Measurements from ENCODE around the gene CDO1.

Gene CDO1

GRCh38 chr5:115842952-115843351 lies 26.5 kb upstream of the CDO1 start:
- H3K4me1 ChIP-seq (ENCODE audit: control insufficient read depth, insufficient read depth, low read depth, low read length) = peaks cover 8% of the 10 kb centered on the region
- H3K36me3 ChIP-seq (ENCODE audit: control insufficient read depth in 1 of 2, insufficient read depth in 2 of 2, low read depth in 1 of 2, low read length in 2 of 2) = peaks cover 0 to 1% of the 10 kb centered on the region in 2 experiments
- peak overlapping the region in 1 of 2 experiments; percentile 86 for H3K4me3 ChIP-seq (ENCODE audit: insufficient read depth in 1 of 2, low read depth in 1 of 2, low read length in 2 of 2)
- H3K9me3 ChIP-seq (ENCODE audit: control insufficient read depth, low read length) = no peaks in the 10 kb centered on the region
- no peak overlapping the region for H2BK12ac ChIP-seq (ENCODE audit: low read length in 2 of 2)
- no peaks in the 10 kb centered on the region for H3K27me3 ChIP-seq (ENCODE audit: control insufficient read depth in 1 of 2, insufficient read depth in 1 of 2, low read length in 2 of 2)
- H2BK15ac ChIP-seq (ENCODE audit: low read depth, poor library complexity, severe bottlenecking) = no peak overlapping the region
- H3K9ac ChIP-seq (ENCODE audit: low read length) = peak overlapping the region; percentile 93
- no peak overlapping the region for H4K91ac ChIP-seq (ENCODE audit: low read length)
- no peak for DNase-seq
- H3K14ac ChIP-seq (ENCODE audit: low read length in 2 of 2) = no peak overlapping the region
- H2AFZ ChIP-seq (ENCODE audit: low read depth, low read length) = no peak overlapping the region
- no peaks in the 10 kb centered on the region for H3K79me1 ChIP-seq (replicated peaks; ENCODE audit: low read length, poor library complexity, severe bottlenecking)
- no peak overlapping the region for H3K27ac ChIP-seq (ENCODE audit: low read length, poor library complexity, severe bottlenecking)
- H2BK120ac ChIP-seq (ENCODE audit: low read depth, low read length) = no peak overlapping the region
- no peak overlapping the region for H2BK5ac ChIP-seq (ENCODE audit: low read depth, low read length, poor library complexity, severe bottlenecking)
- H4K8ac ChIP-seq (ENCODE audit: low read length) = no peak overlapping the region
- no peak overlapping the region for H2AK5ac ChIP-seq (ENCODE audit: low read length, severe bottlenecking)
- WGBS = 44% methylated on average over 3 of the region's 3 CpGs
- H3K18ac ChIP-seq (ENCODE audit: low read depth in 1 of 2, low read length in 2 of 2) = no peak overlapping the region
- H3K4me2 ChIP-seq (ENCODE audit: low read length, poor library complexity, severe bottlenecking) = peak overlapping the region; percentile 56
- H3K4ac ChIP-seq (ENCODE audit: low read depth in 1 of 2, low read length in 2 of 2) = no peak overlapping the region
- no peak overlapping the region for H3K23ac ChIP-seq (ENCODE audit: low read length in 2 of 2)

- H3K27me3 ChIP-seq (ENCODE audit: control insufficient read depth in 1 of 2, insufficient read depth in 1 of 2, low read length in 2 of 2) = no peaks in the 10 kb centered on the region
- peak overlapping the region; percentile 56 for H3K4me2 ChIP-seq (ENCODE audit: low read length, poor library complexity, severe bottlenecking)
- peak; percentile 84 for DNase-seq
- H2BK5ac ChIP-seq (ENCODE audit: low read depth, low read length, poor library complexity, severe bottlenecking) = peak overlapping the region; percentile 78
- peaks cover 8% of the 10 kb centered on the region for H3K4me1 ChIP-seq (ENCODE audit: control insufficient read depth, insufficient read depth, low read depth, low read length)
- 2% methylated on average over 68 of the region's 68 CpGs for WGBS
- peak overlapping the region; percentile 32 for H2AFZ ChIP-seq (ENCODE audit: low read depth, low read length)
- peak overlapping the region in 1 of 2 experiments; percentile 47 for H3K23ac ChIP-seq (ENCODE audit: low read length in 2 of 2)
- H2AK5ac ChIP-seq (ENCODE audit: low read length, severe bottlenecking) = no peak overlapping the region
- H3K9me3 ChIP-seq (ENCODE audit: control insufficient read depth, low read length) = no peaks in the 10 kb centered on the region
- peak overlapping the region; percentile 24 to 47 for H3K4ac ChIP-seq (ENCODE audit: low read depth in 1 of 2, low read length in 2 of 2)
- peak overlapping the region in 1 of 2 experiments; percentile 34 for H2BK12ac ChIP-seq (ENCODE audit: low read length in 2 of 2)
- peak overlapping the region; percentile 89 for H2BK15ac ChIP-seq (ENCODE audit: low read depth, poor library complexity, severe bottlenecking)
- peak overlapping the region; percentile 86 to 96 for H3K4me3 ChIP-seq (ENCODE audit: insufficient read depth in 1 of 2, low read depth in 1 of 2, low read length in 2 of 2)
- peak overlapping the region; percentile 77 for H2BK120ac ChIP-seq (ENCODE audit: low read depth, low read length)
- peak overlapping the region; percentile 92 to 94 for H3K18ac ChIP-seq (ENCODE audit: low read depth in 1 of 2, low read length in 2 of 2)
- H3K79me1 ChIP-seq (replicated peaks; ENCODE audit: low read length, poor library complexity, severe bottlenecking) = no peaks in the 10 kb centered on the region
- peak overlapping the region; percentile 17 for H3K27ac ChIP-seq (ENCODE audit: low read length, poor library complexity, severe bottlenecking)
- H4K8ac ChIP-seq (ENCODE audit: low read length) = peak overlapping the region; percentile 91
- peaks cover 0 to 8% of the 10 kb centered on the region in 2 experiments for H3K36me3 ChIP-seq (ENCODE audit: control insufficient read depth in 1 of 2, insufficient read depth in 2 of 2, low read depth in 1 of 2, low read length in 2 of 2)
- H3K14ac ChIP-seq (ENCODE audit: low read length in 2 of 2) = peak overlapping the region in 1 of 2 experiments; percentile 64
- H3K9ac ChIP-seq (ENCODE audit: low read length) = peak overlapping the region; percentile 93
- H4K91ac ChIP-seq (ENCODE audit: low read length) = no peak overlapping the region
These were observed 25.9 kb upstream of the CDO1 start for GRCh38 chr5:115842089-115842935.

- peak within 1 kb of the TSS in 1 of 2 experiments; percentile 97 for H3K23ac ChIP-seq (ENCODE audit: low read length in 2 of 2)
- H2AK5ac ChIP-seq (ENCODE audit: low read length, severe bottlenecking) = no peak within 1 kb of the TSS
- H3K4me3 ChIP-seq (ENCODE audit: insufficient read depth in 1 of 2, low read depth in 1 of 2, low read length in 2 of 2) = peak within 1 kb of the TSS; percentile 86 to 96
- H4K91ac ChIP-seq (ENCODE audit: low read length) = peak within 1 kb of the TSS; percentile 95
- H3K4me1 ChIP-seq (ENCODE audit: control insufficient read depth, insufficient read depth, low read depth, low read length) = peaks cover 8% of the 10 kb centered on the region
- peak within 1 kb of the TSS; percentile 100 for H4K8ac ChIP-seq (ENCODE audit: low read length)
- H3K79me1 ChIP-seq (replicated peaks; ENCODE audit: low read length, poor library complexity, severe bottlenecking) = peaks cover 2% of the 10 kb centered on the region
- H2AFZ ChIP-seq (ENCODE audit: low read depth, low read length) = peak within 1 kb of the TSS; percentile 89
- H3K4me2 ChIP-seq (ENCODE audit: low read length, poor library complexity, severe bottlenecking) = peak within 1 kb of the TSS; percentile 71
- peaks cover 3 to 16% of the 10 kb centered on the region in 2 experiments for H3K36me3 ChIP-seq (ENCODE audit: control insufficient read depth in 1 of 2, insufficient read depth in 2 of 2, low read depth in 1 of 2, low read length in 2 of 2)
- peak within 1 kb of the TSS; percentile 95 for H2BK120ac ChIP-seq (ENCODE audit: low read depth, low read length)
- H2BK12ac ChIP-seq (ENCODE audit: low read length in 2 of 2) = peak within 1 kb of the TSS; percentile 91 to 97
- H3K9ac ChIP-seq (ENCODE audit: low read length) = peak within 1 kb of the TSS; percentile 93
- H3K27ac ChIP-seq (ENCODE audit: low read length, poor library complexity, severe bottlenecking) = peak within 1 kb of the TSS; percentile 99
- H3K9me3 ChIP-seq (ENCODE audit: control insufficient read depth, low read length) = no peaks in the 10 kb centered on the region
- H3K14ac ChIP-seq (ENCODE audit: low read length in 2 of 2) = peak within 1 kb of the TSS in 1 of 2 experiments; percentile 97
- WGBS = 5% methylated on average over 60 of the region's 65 CpGs
- DNase-seq = peak; percentile 96
- peak within 1 kb of the TSS; percentile 89 for H2BK15ac ChIP-seq (ENCODE audit: low read depth, poor library complexity, severe bottlenecking)
- H2BK5ac ChIP-seq (ENCODE audit: low read depth, low read length, poor library complexity, severe bottlenecking) = peak within 1 kb of the TSS; percentile 94
- H3K27me3 ChIP-seq (ENCODE audit: control insufficient read depth in 1 of 2, insufficient read depth in 1 of 2, low read length in 2 of 2) = no peaks in the 10 kb centered on the region
- peak within 1 kb of the TSS; percentile 99 to 100 for H3K18ac ChIP-seq (ENCODE audit: low read depth in 1 of 2, low read length in 2 of 2)
- H3K4ac ChIP-seq (ENCODE audit: low read depth in 1 of 2, low read length in 2 of 2) = peak within 1 kb of the TSS; percentile 96 to 98
These were observed 25.1 kb upstream of the CDO1 start, which contains the start of the genes AP3S1 and ATG12 for GRCh38 chr5:115841382-115842088. Gene AP3S1, plus strand, starts transcription at chr5:115841935. Its CDS starts 103 bp downstream, at chr5:115842038. Gene ATG12, minus strand, starts transcription at chr5:115841565. Its CDS starts 13 bp downstream, at chr5:115841552.

All from mesenchymal stem cell (in vitro differentiated cells and primary cell).